IMR-90 (cell line): ENCODE results near the gene RASL10A. TPM values are rescaled to one million over a fixed set of nuclear protein-coding genes. Genes with fewer than 3 reads are reported as not detected.
A peak's percentile ranks its signal among the peaks of the same experiment; 100 is the strongest.

ENCODE experiments used
- ATAC-seq: fragments of 200-7000 bp; cut with Tn5 transposase; 2 replicates; pipeline ENCODE4 v1.9.1; 2020; ENCODE audit warnings: low read depth, mild to moderate bottlenecking, moderate library complexity
- BruUV-seq: library from RNA; stranded (reverse); fragments of 400-500 nt; replicated peaks from 2 replicates; lab custom pipeline; 2021; lab: Mats Ljungman, UMichigan
- CTCF ChIA-PET: fragments of 300-600 bp; formaldehyde crosslinking; extraction: SDS; loops from one replicate; lab custom pipeline; 2021; ENCODE audit warnings: antibody characterized with exemption; lab: Yijun Ruan, JAX
- POLR2A ChIA-PET: fragments of 300-600 bp; sonication (Branson Sonifier 250); formaldehyde crosslinking; loops from one replicate; lab custom pipeline; 2022; ENCODE audit warnings: antibody characterized with exemption; ENCODE audit not compliant: unreplicated experiment; lab: Charles Lee
- DNase-seq: peaks from one replicate; pipeline ENCODE4 v3.0.0; 2013
- H2AFZ ChIP-seq: replicated peaks from 2 replicates; pipeline ENCODE3; 2013; ENCODE audit warnings: low read length, mild to moderate bottlenecking; ENCODE audit not compliant: poor library complexity
- H2AK5ac ChIP-seq: 2 replicates; pipeline ENCODE4 v1.6.1; 2013; ENCODE audit warnings: low read depth, low read length, inconsistent platforms
- H2AK9ac ChIP-seq: replicated peaks from 2 replicates; pipeline ENCODE3; 2013; ENCODE audit warnings: mild to moderate bottlenecking, low read depth, low read length, moderate library complexity; ENCODE audit not compliant: poor library complexity
- H2BK120ac ChIP-seq: 2 replicates; pipeline ENCODE4 v1.6.1; 2013; ENCODE audit warnings: low read depth, low read length, inconsistent platforms
- H2BK15ac ChIP-seq: 3 replicates; pipeline ENCODE4 v1.6.1; 2013; ENCODE audit warnings: low read depth, low read length, inconsistent platforms
- H2BK20ac ChIP-seq: 2 replicates; pipeline ENCODE4 v1.6.1; 2013; ENCODE audit warnings: low read depth, mild to moderate bottlenecking, inconsistent platforms, low read length, moderate library complexity
- H2BK5ac ChIP-seq: 2 replicates; pipeline ENCODE4 v1.6.1; 2013; ENCODE audit warnings: mild to moderate bottlenecking, low read depth, low read length, inconsistent platforms; ENCODE audit not compliant: poor library complexity, severe bottlenecking
- H3K14ac ChIP-seq: replicated peaks from 2 replicates; pipeline ENCODE4 v1.6.1; 2013; ENCODE audit warnings: low read depth, low read length, inconsistent platforms
- H3K18ac ChIP-seq: 2 replicates; pipeline ENCODE4 v1.6.1; 2013; ENCODE audit warnings: low read depth, low read length, control low read depth
- H3K23ac ChIP-seq: 2 replicates; pipeline ENCODE4 v1.6.1; 2013; ENCODE audit warnings: low read depth, low read length, inconsistent platforms
- H3K27ac ChIP-seq: 2 replicates; pipeline ENCODE4 v1.5.1; 2013; ENCODE audit warnings: mild to moderate bottlenecking, control low read depth, low read length; ENCODE audit not compliant: insufficient read depth
- H3K27me3 ChIP-seq: 2 replicates; pipeline ENCODE4 v1.6.1; 2013; ENCODE audit warnings: low read length; ENCODE audit not compliant: control insufficient read depth, insufficient read depth
- H3K36me3 ChIP-seq: 2 replicates; pipeline ENCODE4 v1.6.1; 2013; ENCODE audit warnings: low read length, mixed read lengths; ENCODE audit not compliant: control insufficient read depth, insufficient read depth
- H3K4ac ChIP-seq: 2 replicates; pipeline ENCODE4 v1.6.1; 2013; ENCODE audit warnings: low read depth, low read length, inconsistent platforms
- H3K4me1 ChIP-seq: 2 replicates; pipeline ENCODE4 v1.6.1; 2013; ENCODE audit warnings: low read length, mixed read lengths; ENCODE audit not compliant: control insufficient read depth, insufficient read depth
- H3K4me2 ChIP-seq: 2 replicates; pipeline ENCODE4 v1.6.1; 2013; ENCODE audit warnings: low read depth, mild to moderate bottlenecking, control low read depth, low read length, moderate library complexity
- H3K4me3 ChIP-seq: 2 replicates; pipeline ENCODE4 v1.5.1; 2013; ENCODE audit warnings: low read depth, mild to moderate bottlenecking, control low read depth, low read length, moderate library complexity; ENCODE audit not compliant: insufficient read depth
- H3K56ac ChIP-seq: 2 replicates; pipeline ENCODE4 v1.6.1; 2013; ENCODE audit warnings: low read length, inconsistent platforms; ENCODE audit not compliant: insufficient read depth; ENCODE audit errors: extremely low read depth
- H3K79me1 ChIP-seq, 2 experiments: 2 replicates each; pipeline ENCODE4 v1.6.1; 2013; ENCODE audit warnings: low read length in 2 of 2, inconsistent platforms in 1 of 2, low read depth in 1 of 2
- H3K9ac ChIP-seq: 2 replicates; pipeline ENCODE4 v1.6.1; 2013; ENCODE audit warnings: low read depth, low read length, control low read depth
- H3K9me1 ChIP-seq: 2 replicates; pipeline ENCODE4 v1.6.1; 2013; ENCODE audit warnings: low read length, inconsistent platforms; ENCODE audit not compliant: insufficient read depth
- H3K9me3 ChIP-seq: 2 replicates; pipeline ENCODE4 v1.6.1; 2013; ENCODE audit warnings: low read length; ENCODE audit not compliant: control insufficient read depth, insufficient read depth
- H4K20me1 ChIP-seq: 2 replicates; pipeline ENCODE4 v1.6.1; 2013; ENCODE audit warnings: low read length, inconsistent platforms; ENCODE audit not compliant: insufficient read depth
- H4K5ac ChIP-seq: 2 replicates; pipeline ENCODE4 v1.6.1; 2013; ENCODE audit warnings: mild to moderate bottlenecking, low read depth, low read length, control low read depth
- H4K8ac ChIP-seq, 2 experiments: 2 replicates each; pipeline ENCODE4 v1.6.1; 2013; ENCODE audit warnings: low read depth in 2 of 2, low read length in 2 of 2, control low read depth in 1 of 2, inconsistent platforms in 1 of 2
- H4K91ac ChIP-seq: 2 replicates; pipeline ENCODE4 v1.6.1; 2013; ENCODE audit warnings: low read depth, low read length, inconsistent platforms; ENCODE audit not compliant: insufficient read depth
- BHLHE40 ChIP-seq: fragments of 150-350 bp; IDR thresholded peaks from 2 replicates; pipeline ENCODE4 v1.6.1; 2016; ENCODE audit warnings: mild to moderate bottlenecking, low read depth, low read length
- CEBPB ChIP-seq: IDR thresholded peaks from 2 replicates; pipeline ENCODE4 v1.6.1; 2012; ENCODE audit warnings: low read depth, low read length, improper control_type of control experiment
- CHD1 ChIP-seq: IDR thresholded peaks from 2 replicates; pipeline ENCODE4 v1.6.1; 2012; ENCODE audit warnings: low read depth, low read length, improper control_type of control experiment
- FOS ChIP-seq: fragments of 150-350 bp; IDR thresholded peaks from 2 replicates; pipeline ENCODE4 v1.6.1; 2016; ENCODE audit warnings: low read depth, low read length
- MAFK ChIP-seq: IDR thresholded peaks from 2 replicates; pipeline ENCODE4 v1.6.1; 2012; ENCODE audit warnings: low read depth, low read length, improper control_type of control experiment
- MAZ ChIP-seq: IDR thresholded peaks from 2 replicates; pipeline ENCODE4 v1.6.1; 2012; ENCODE audit warnings: low read depth, mild to moderate bottlenecking, low read length, improper control_type of control experiment, moderate library complexity, borderline replicate concordance
- MXI1 ChIP-seq: IDR thresholded peaks from 2 replicates; pipeline ENCODE4 v1.6.1; 2012; ENCODE audit warnings: low read depth, mild to moderate bottlenecking, low read length, moderate library complexity, borderline replicate concordance
- NFE2L2 ChIP-seq: fragments of 150-350 bp; IDR thresholded peaks from 2 replicates; pipeline ENCODE4 v1.6.1; 2016; ENCODE audit warnings: low read depth, mild to moderate bottlenecking, low read length
- RCOR1 ChIP-seq: IDR thresholded peaks from 2 replicates; pipeline ENCODE4 v1.6.1; 2012; ENCODE audit warnings: mild to moderate bottlenecking, low read length, improper control_type of control experiment; ENCODE audit not compliant: insufficient replicate concordance
- RFX5 ChIP-seq: IDR thresholded peaks from 2 replicates; pipeline ENCODE4 v1.8.0; 2012; ENCODE audit warnings: low read depth, mild to moderate bottlenecking, low read length, moderate library complexity
- SMC3 ChIP-seq: fragments of 150-350 bp; IDR thresholded peaks from 2 replicates; pipeline ENCODE4 v1.6.1; 2016; ENCODE audit warnings: low read depth, mild to moderate bottlenecking, antibody characterized with exemption, low read length, moderate library complexity
- WGBS, 2 experiments: methylation state at CpG; one replicate each; pipeline versions ENCODE4 v1.1.5 to v1.1.7; 2013; ENCODE audit warnings: missing lambda C conversion rate in 2 of 2; ENCODE audit not compliant: insufficient read length in 1 of 2; ENCODE audit errors: extremely low coverage in 2 of 2; 5-methylcytosine and 5-hydroxymethylcytosine counted together
- dilution Hi-C: fragments of 300-500 bp; cut with HindIII; formaldehyde crosslinking; loops from one replicate; pipeline ENCODE4 v1.14.3; 2018; ENCODE audit warnings: low sequenced_read_pairs; ENCODE audit not compliant: unreplicated experiment
- in situ Hi-C: fragments of 300-500 bp; cut with MboI; formaldehyde crosslinking; loops from 3 replicates; pipeline ENCODE4 v1.14.3; 2019; ENCODE audit warnings: low sequenced_read_pairs, inconsistent platforms, mixed read lengths
- intact Hi-C: fragments of 100-400 bp; cut with micrococcal nuclease; formaldehyde crosslinking; loops from 2 replicates; pipeline ENCODE4 v1.10.0; 2022
- polyA plus RNA-seq, 3 experiments: library from polyadenylated mRNA; depleted of rRNA; stranded (reverse); fragments of >200 nt; gene quantifications; 2 replicates each; pipeline ENCODE4 v1.2.3, GENCODE V29; 2012; ENCODE audit warnings: low replicate concordance in 1 of 3
- total RNA-seq: library from RNA; depleted of rRNA; stranded (reverse); fragments of >200 nt; gene quantifications from 2 replicates; pipeline ENCODE4 v1.2.3, GENCODE V29; 2012
- TF ChIP-seq, protein P1 (sequence below): conservative IDR thresholded peaks from 2 replicates; pipeline ENCODE4 v1.5.1; 2012; ENCODE audit warnings: mild to moderate bottlenecking, low read depth, low read length, improper control_type of control experiment
- TF ChIP-seq, protein P2 (sequence below): fragments of 150-350 bp; IDR thresholded peaks from 2 replicates; pipeline ENCODE4 v1.6.1; 2016; ENCODE audit warnings: low read depth, mild to moderate bottlenecking, low read length, moderate library complexity, borderline replicate concordance

RASL10A gene
- total and polyA plus RNA-seq, 2 of the 4 experiments (the other 2 are of a cell fraction) = 0.26 TPM; not detected in 1

DNA sequence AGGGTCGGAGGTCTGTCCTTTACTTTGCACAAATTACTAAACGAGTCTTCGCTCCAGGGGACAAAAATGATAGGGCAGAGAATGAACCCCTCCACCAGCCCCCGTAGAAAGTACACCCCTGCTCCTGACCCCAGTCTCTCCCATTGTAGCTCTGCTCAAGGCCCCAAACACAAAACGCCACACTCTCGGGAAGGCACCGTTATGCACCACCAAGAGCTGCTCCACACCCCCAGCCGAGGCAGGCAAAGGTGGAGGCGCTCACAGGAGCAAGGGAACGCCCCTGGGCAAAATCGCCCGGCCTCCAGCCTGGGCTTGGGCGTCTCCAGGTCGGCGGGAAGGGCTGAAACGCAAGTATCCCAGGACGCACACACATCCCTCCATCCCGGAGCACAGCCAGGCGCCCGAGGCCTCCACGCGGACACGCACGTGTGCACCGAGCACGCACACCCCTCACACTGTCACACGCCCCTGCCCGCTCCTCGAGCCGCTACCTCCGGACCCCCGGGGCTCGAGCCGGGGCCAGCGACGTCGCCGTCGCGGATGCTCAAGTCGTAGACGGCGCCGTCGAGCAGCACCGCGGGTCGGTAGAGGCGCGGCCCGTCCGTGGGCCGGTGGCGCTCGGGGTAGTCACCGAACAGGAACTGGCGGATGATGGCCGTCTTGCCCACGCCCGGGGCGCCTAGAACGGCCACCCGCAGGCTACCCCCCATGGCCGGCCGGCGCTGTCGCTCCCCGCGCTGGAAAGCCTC, 786 bp downstream of the RASL10A start:
- CTCF ChIA-PET = no interaction called here
- in situ Hi-C loops = no loop called here

More for the DNA sequence above, 786 bp downstream of the RASL10A start:
- Histone ChIP-seq H4K8ac (no peak overlapping the region), H3K27me3 (peaks cover 47% of the 10 kb centered on the region), H2BK20ac (no peak overlapping the region), H2BK120ac (no peak overlapping the region), H4K20me1 (peaks cover 31% of the 10 kb centered on the region), H3K18ac (no peak overlapping the region), H4K5ac (no peak overlapping the region), H3K27ac (no peak overlapping the region), H3K4me2 (no peak overlapping the region), H4K91ac (no peak overlapping the region), H3K56ac (no peak overlapping the region), H3K79me1 (peaks cover 0 to 16% of the 10 kb centered on the region in 2 experiments; a peak in 2 of 4 replicates), H3K23ac (no peak overlapping the region; the same call in 1 of the 2 replicates), H3K9me1 (0 out of 2 replicates have a peak, but pooled peaks cover 5% of the 10 kb centered on the region), H2BK5ac (no peak overlapping the region), H2AK5ac (no peak overlapping the region), H3K4me1 (peaks cover 4% of the 10 kb centered on the region), H3K4ac (no peak overlapping the region), H3K9ac (no peak overlapping the region), H3K14ac (no peak overlapping the region), H2BK15ac (no peak overlapping the region), H3K4me3 (no peak overlapping the region), H2AK9ac (no peak overlapping the region), H3K9me3 (no peaks in the 10 kb centered on the region), H2AFZ (peak overlapping the region; percentile 43), H3K36me3 (peaks cover 2% of the 10 kb centered on the region; the same call in 1 of the 2 replicates)
- DNase-seq (no peak), ATAC-seq (no peak)
- dilution Hi-C loops = no loop called here
- intact Hi-C loops = no loop called here
- no TSS peak for BruUV-seq
- POLR2A ChIA-PET = no interaction called here
- TF ChIP-seq SMC3 = no peak
- TF ChIP-seq, protein P1, sequence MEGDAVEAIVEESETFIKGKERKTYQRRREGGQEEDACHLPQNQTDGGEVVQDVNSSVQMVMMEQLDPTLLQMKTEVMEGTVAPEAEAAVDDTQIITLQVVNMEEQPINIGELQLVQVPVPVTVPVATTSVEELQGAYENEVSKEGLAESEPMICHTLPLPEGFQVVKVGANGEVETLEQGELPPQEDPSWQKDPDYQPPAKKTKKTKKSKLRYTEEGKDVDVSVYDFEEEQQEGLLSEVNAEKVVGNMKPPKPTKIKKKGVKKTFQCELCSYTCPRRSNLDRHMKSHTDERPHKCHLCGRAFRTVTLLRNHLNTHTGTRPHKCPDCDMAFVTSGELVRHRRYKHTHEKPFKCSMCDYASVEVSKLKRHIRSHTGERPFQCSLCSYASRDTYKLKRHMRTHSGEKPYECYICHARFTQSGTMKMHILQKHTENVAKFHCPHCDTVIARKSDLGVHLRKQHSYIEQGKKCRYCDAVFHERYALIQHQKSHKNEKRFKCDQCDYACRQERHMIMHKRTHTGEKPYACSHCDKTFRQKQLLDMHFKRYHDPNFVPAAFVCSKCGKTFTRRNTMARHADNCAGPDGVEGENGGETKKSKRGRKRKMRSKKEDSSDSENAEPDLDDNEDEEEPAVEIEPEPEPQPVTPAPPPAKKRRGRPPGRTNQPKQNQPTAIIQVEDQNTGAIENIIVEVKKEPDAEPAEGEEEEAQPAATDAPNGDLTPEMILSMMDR = no peak
- no peak for TF ChIP-seq MAZ
- TF ChIP-seq CHD1 = no peak
- no peak for TF ChIP-seq FOS
- TF ChIP-seq NFE2L2 = no peak
- no peak for TF ChIP-seq MAFK
- TF ChIP-seq BHLHE40 = no peak
- no peak for TF ChIP-seq MXI1
- TF ChIP-seq, protein P2, sequence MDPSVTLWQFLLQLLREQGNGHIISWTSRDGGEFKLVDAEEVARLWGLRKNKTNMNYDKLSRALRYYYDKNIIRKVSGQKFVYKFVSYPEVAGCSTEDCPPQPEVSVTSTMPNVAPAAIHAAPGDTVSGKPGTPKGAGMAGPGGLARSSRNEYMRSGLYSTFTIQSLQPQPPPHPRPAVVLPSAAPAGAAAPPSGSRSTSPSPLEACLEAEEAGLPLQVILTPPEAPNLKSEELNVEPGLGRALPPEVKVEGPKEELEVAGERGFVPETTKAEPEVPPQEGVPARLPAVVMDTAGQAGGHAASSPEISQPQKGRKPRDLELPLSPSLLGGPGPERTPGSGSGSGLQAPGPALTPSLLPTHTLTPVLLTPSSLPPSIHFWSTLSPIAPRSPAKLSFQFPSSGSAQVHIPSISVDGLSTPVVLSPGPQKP = no peak
- TF ChIP-seq RFX5 = no peak
- TF ChIP-seq RCOR1 = no peak
- no peak for TF ChIP-seq CEBPB
- WGBS, 2 experiments = 7% methylated on average over 26 of the region's 69 CpGs; no CpG with 5 or more reads in 1 of the 2 experiments
